ENCODE results near the gene SMCO1. TPM values are rescaled to one million over a fixed set of nuclear protein-coding genes. Genes with fewer than 3 reads are reported as not detected.
"Not testable (repeated sequence)": the region's sequence is repeated elsewhere in the genome, so short reads cannot be mapped to it uniquely, and the experiment has no call there.

SMCO1 gene
- total and polyA plus RNA-seq, 2 donors (not counting 3 experiments of a cell fraction or from before 2014, with no cell fraction given), result not detected

DNA sequence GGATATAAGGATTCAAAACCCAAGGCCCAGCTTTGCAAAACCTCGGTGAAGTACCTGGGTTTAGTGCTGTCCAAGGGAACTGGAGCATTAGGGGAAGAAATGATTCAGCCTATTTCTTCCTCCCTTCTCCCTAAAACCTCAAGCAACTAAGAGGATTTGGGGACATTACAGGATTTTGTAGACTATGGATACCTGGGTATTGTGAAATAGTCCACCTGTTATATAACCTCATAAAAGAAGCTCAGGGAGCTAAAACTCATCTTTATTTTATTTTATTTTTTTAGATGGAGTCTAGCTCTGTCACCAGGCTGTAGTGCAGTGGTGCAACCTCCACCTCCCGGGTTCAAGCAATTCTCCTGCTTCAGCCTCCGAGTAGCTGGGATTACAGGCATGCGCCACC lies 8.7 kb upstream of the SMCO1 start:
- no peak overlapping the region for H3K4me3 ChIP-seq (replicated peaks in 1 of 3; ENCODE audit: insufficient read depth in 1 of 3, low read depth in 1 of 3, low read length in 3 of 3)
- no peaks in the 10 kb centered on the region for H3K9me1 ChIP-seq (replicated peaks; ENCODE audit: control insufficient read depth, extremely low read depth, insufficient read depth, low read length)
- no peak overlapping the region for H3K27ac ChIP-seq (ENCODE audit: insufficient read depth, low read depth, low read length)
- H3K79me2 ChIP-seq (ENCODE audit: control insufficient read depth, insufficient read depth, low read length), result no peaks in the 10 kb centered on the region
- BruUV-seq (replicated peaks), result no TSS peak
- H3K4me1 ChIP-seq (ENCODE audit: control insufficient read depth, extremely low read depth, insufficient read depth, low read length), result peaks cover 2% of the 10 kb centered on the region
- FAIRE-seq (no peak), DNase-seq (ENCODE audit: low read depth, low spot score) (no peak)
- POLR2A ChIA-PET, result no interaction called here
- TF ChIP-seq, protein P1, sequence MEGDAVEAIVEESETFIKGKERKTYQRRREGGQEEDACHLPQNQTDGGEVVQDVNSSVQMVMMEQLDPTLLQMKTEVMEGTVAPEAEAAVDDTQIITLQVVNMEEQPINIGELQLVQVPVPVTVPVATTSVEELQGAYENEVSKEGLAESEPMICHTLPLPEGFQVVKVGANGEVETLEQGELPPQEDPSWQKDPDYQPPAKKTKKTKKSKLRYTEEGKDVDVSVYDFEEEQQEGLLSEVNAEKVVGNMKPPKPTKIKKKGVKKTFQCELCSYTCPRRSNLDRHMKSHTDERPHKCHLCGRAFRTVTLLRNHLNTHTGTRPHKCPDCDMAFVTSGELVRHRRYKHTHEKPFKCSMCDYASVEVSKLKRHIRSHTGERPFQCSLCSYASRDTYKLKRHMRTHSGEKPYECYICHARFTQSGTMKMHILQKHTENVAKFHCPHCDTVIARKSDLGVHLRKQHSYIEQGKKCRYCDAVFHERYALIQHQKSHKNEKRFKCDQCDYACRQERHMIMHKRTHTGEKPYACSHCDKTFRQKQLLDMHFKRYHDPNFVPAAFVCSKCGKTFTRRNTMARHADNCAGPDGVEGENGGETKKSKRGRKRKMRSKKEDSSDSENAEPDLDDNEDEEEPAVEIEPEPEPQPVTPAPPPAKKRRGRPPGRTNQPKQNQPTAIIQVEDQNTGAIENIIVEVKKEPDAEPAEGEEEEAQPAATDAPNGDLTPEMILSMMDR (IDR thresholded peaks at IDR 0.05; ENCODE audit: extremely low read depth in 1 of 2, insufficient read depth in 1 of 2, low read depth in 1 of 2, low read length in 2 of 2), result no peak
- H3K9me3 ChIP-seq (replicated peaks; ENCODE audit: control insufficient read depth, insufficient read depth, low read length), result no peaks in the 10 kb centered on the region
- dilution Hi-C loops (cut with MboI; ENCODE audit: extremely low pct_ligation_motif_present, low sequenced_read_pairs), result no loop called here
- no peak overlapping the region for H3K4me2 ChIP-seq (ENCODE audit: insufficient read depth, low read length)
- intact Hi-C loops (cut with micrococcal nuclease), result loop anchor here (5.0 to 10.0 kb wide), 2 partner anchors 443 to 629 kb away; partner anchors contain the start of gene PIGZ
- H2AFZ ChIP-seq (ENCODE audit: low read depth, low read length), result no peak overlapping the region
- no peaks in the 10 kb centered on the region for H3K27me3 ChIP-seq (ENCODE audit: control insufficient read depth in 2 of 2, insufficient read depth in 2 of 2, low read length in 2 of 2)
- CTCF ChIA-PET, result interaction anchor here (0.8 to 5.7 kb wide), 19 partner anchors 17 to 502 kb away, joined by 3 to 75 read pairs (median 4); partner anchors contain the start of genes FBXO45 and WDR53
- no peak overlapping the region for H3K9ac ChIP-seq (replicated peaks; ENCODE audit: extremely low read depth, insufficient read depth, low read length)
- H3K36me3 ChIP-seq (ENCODE audit: control insufficient read depth in 2 of 2, extremely low read depth in 1 of 2, insufficient read depth in 2 of 2, low read length in 2 of 2), result no peaks in the 10 kb centered on the region
- H4K20me1 ChIP-seq (replicated peaks; ENCODE audit: control insufficient read depth, extremely low read depth, insufficient read depth, low read length), result no peaks in the 10 kb centered on the region

DNA sequence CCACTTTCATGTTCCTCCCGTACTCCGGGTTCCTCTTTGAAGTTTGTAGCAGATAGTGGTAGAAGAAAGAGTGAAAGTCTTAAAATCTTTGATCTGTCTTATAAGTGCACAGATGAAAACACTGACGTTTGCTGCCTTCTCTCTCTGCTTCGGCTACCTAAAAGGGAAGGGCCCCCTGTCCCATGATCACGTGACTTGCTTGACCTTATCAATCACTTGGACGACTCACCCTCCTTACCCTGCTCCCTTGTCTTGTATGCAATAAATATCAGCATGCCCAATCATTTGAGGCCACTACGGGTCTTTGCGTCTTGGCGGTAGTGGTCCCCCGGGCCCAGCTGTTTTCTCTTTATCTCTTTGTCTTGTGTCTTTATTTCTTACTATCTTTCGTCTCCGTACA lies 6.1 kb upstream of the SMCO1 start:
- H3K27ac ChIP-seq (ENCODE audit: insufficient read depth, low read depth, low read length); POLR2A ChIA-PET; dilution Hi-C loops (cut with MboI; ENCODE audit: extremely low pct_ligation_motif_present, low sequenced_read_pairs); H4K20me1 ChIP-seq (replicated peaks; ENCODE audit: control insufficient read depth, extremely low read depth, insufficient read depth, low read length); H3K79me2 ChIP-seq (ENCODE audit: control insufficient read depth, insufficient read depth, low read length); H3K9ac ChIP-seq (replicated peaks; ENCODE audit: extremely low read depth, insufficient read depth, low read length); H3K27me3 ChIP-seq (ENCODE audit: control insufficient read depth in 2 of 2, insufficient read depth in 2 of 2, low read length in 2 of 2); DNase-seq (ENCODE audit: low read depth, low spot score); BruUV-seq (replicated peaks); H3K4me3 ChIP-seq (replicated peaks in 1 of 3; ENCODE audit: insufficient read depth in 1 of 3, low read depth in 1 of 3, low read length in 3 of 3); H3K36me3 ChIP-seq (ENCODE audit: control insufficient read depth in 2 of 2, extremely low read depth in 1 of 2, insufficient read depth in 2 of 2, low read length in 2 of 2); FAIRE-seq; H3K4me1 ChIP-seq (ENCODE audit: control insufficient read depth, extremely low read depth, insufficient read depth, low read length); H3K4me2 ChIP-seq (ENCODE audit: insufficient read depth, low read length); H3K9me3 ChIP-seq (replicated peaks; ENCODE audit: control insufficient read depth, insufficient read depth, low read length); H2AFZ ChIP-seq (ENCODE audit: low read depth, low read length); H3K9me1 ChIP-seq (replicated peaks; ENCODE audit: control insufficient read depth, extremely low read depth, insufficient read depth, low read length): not testable (repeated sequence)
- CTCF ChIA-PET, result interaction anchor here (1.8 to 5.7 kb wide), 4 partner anchors 11 to 448 kb away, joined by 10 to 75 read pairs (median 14); partner anchors contain the start of gene RNF168
- intact Hi-C loops (cut with micrococcal nuclease), result loop anchor here (5.0 to 10.0 kb wide), 2 partner anchors 446 to 626 kb away; partner anchors contain the start of gene PIGZ

Measured in endothelial cell of umbilical vein (primary cell).